Measurements from ENCODE around the gene ANK3.

GRCh38 chr10:60332371-60332770 is 57.3 kb downstream of the ANK3 start:
- TF ChIP-seq CTCF (IDR thresholded peaks at IDR 0.05) (no peak), POLR2AphosphoS5 (IDR thresholded peaks at IDR 0.05) (no peak), POLR2A (IDR thresholded peaks at IDR 0.05) (no peak)
